NCI-H2196 treated with DMSO at 0.1 percent for 48 hours (cell line): ENCODE results near the gene SYTL1.

Experiments used
- DNase-seq: peaks from one replicate; lab custom pipeline; 2025; ENCODE audit not compliant: unreplicated experiment; lab: John Stamatoyannopoulos, UW

Gene SYTL1

GRCh38 chr1:27363766-27364695, 22.2 kb downstream of the SYTL1 start:
- DNase-seq = no peak

DNA sequence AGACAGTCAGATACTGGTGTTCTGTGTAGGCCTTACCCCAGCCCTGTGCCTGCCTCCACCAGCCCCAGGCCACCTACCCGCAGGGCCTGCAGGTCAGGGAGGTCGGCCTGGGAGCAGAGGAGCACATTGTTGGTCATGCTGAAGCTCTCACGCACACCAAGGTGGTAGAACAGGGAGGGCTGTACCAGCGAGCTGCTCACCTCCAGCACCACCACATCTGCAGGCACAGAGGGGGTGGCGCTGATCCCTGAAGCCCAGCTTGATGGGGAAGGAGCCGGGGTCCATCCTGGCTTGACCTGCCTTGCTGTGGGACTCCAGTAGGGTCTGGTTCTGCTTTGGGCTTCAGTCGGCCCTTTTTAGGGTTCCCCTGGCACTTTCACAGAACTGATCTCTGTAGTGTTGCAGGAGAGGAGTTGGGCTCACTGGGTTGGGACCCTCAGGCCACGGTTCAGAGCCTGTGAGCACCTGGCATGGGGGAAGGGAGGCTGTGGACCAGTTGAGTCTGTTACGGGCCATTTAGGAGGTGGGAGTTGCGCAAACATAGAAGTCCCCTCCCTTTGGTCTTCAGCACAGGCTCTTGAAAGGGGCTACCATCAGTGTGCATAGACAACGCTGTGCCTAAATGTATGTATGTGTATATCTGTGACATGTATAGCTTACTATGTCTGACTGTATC, 23.0 kb downstream of the SYTL1 start:
- DNase-seq = no peak

GRCh38 chr1:27365372-27366112, 23.7 kb downstream of the SYTL1 start:
- peak; percentile 84 for DNase-seq

DNA sequence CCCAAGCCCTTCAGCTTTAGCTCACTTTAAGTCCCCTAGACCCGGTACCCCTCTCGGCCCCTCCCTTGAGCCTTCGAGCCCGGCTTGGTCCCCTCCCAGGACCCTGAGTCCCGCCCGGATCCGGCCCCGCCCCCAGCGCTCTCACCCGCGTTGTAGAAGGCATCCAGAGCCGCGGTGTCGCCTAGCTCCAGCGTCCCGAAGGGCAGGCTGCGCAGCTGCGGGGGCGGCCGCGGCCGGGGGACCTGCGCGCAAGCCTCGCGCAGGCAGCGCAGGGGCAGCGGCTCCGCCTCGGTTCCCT, 24.2 kb downstream of the SYTL1 start:
- peak; percentile 71 for DNase-seq

- peak; percentile 75 for DNase-seq
These were observed 24.8 kb downstream of the SYTL1 start, which contains the start of gene MAP3K6 for GRCh38 chr1:27366411-27367159. TSS of gene MAP3K6 (minus strand) at chr1:27366961. CDS start at chr1:27366597, 364 bp downstream.

DNA sequence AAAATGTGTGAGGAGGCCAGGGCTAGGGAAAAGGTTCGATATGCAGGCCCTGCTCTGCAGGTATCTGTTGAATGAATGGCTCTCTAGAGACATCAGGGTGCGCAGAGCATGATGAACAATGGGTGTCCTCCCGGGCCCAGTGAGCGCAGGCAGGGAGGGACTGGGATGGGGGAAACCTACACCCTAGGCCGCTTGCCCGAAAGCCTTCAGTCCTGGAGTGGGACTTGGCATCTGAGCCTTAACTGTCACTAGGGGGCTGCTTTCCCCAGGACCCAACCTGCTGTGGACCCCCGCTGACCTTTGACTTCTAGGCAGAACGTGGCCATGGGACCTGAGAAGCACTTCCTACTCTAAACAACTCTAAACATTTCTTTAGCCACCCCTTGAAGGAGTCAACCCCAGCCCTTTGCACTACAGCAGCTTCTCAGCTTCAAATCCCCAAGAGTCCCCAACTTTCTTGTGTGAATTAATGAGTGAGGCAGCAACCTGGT, 25.4 kb downstream of the SYTL1 start:
- DNase-seq = no peak

GRCh38 chr1:27368869-27369582, 27.2 kb downstream of the SYTL1 start:
- no peak for DNase-seq

- DNase-seq = no peak
These were observed 30.4 kb downstream of the SYTL1 start for GRCh38 chr1:27372022-27372807.

- no peak for DNase-seq
These were observed 31.2 kb downstream of the SYTL1 start for GRCh38 chr1:27372808-27373690.

GRCh38 chr1:27374362-27375086, 32.7 kb downstream of the SYTL1 start, which contains the start of gene FCN3:
TSS of gene FCN3 (minus strand) at chr1:27374824. CDS start at chr1:27374818, 6 bp downstream.
- DNase-seq = no peak

DNA sequence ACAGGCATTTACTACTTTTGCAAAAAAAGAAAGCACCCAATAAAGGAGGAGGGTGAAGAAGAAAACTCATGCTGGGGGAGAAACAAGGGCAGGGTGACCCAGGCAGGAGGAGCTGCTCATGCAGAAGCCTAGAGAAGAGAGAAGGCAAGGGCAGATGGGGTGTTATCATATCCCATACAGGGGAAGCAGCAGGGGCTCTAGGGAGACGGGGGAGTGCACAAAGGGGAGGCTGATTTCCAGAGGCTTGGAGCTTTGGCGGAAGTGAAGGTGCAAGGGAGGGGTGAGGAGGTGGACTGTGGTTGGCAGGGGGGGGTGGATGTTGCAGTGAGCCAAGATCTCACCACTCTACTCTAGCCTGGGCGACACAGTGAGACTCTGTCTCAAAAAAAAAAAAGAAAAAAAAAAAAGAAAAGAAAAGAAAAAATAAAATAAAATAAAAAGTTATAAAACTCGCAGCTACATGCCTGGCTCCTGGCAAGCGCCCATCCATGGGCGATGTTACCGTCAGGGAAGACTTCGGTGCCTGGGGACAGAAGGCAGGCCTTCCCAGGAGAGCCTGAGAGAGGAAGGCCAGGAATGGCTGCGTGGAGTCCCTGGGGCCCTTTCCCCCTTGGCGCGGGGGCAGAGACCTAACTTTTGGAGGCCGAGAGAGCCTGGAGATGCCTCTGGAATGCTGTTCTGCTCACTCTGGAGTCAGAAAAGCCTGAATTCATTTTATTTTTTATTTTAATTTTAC, 36.1 kb downstream of the SYTL1 start:
- no peak for DNase-seq

DNA sequence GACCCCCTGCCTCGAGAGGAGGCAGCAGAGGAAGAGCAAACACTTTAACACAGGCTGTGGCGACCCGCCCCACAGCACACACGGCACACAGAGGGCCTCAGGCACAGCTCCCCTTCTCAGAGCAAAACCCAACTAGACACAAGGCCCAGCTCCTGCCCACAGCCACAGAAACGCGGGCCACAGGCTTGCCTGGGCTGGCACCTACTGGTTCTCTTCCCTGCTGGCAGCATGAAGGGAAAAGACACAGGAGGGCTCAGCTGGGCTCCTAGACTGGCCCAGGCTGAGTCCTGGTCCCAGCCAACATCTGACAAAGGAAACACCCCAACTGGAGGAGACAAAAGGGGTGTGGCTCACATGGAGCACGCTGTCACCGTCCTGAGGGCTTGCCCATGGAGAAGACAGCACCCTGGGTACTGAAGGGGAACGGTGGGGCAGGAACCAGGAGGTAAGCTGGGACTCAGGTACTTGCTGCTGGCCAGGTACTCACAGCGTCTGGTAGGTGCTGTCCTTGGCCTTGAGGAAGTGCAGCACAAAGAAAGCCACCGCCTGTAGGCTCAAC, 37.8 kb downstream of the SYTL1 start:
- no peak for DNase-seq

- no peak for DNase-seq
These were observed 38.4 kb downstream of the SYTL1 start for GRCh38 chr1:27380224-27380623.

DNA sequence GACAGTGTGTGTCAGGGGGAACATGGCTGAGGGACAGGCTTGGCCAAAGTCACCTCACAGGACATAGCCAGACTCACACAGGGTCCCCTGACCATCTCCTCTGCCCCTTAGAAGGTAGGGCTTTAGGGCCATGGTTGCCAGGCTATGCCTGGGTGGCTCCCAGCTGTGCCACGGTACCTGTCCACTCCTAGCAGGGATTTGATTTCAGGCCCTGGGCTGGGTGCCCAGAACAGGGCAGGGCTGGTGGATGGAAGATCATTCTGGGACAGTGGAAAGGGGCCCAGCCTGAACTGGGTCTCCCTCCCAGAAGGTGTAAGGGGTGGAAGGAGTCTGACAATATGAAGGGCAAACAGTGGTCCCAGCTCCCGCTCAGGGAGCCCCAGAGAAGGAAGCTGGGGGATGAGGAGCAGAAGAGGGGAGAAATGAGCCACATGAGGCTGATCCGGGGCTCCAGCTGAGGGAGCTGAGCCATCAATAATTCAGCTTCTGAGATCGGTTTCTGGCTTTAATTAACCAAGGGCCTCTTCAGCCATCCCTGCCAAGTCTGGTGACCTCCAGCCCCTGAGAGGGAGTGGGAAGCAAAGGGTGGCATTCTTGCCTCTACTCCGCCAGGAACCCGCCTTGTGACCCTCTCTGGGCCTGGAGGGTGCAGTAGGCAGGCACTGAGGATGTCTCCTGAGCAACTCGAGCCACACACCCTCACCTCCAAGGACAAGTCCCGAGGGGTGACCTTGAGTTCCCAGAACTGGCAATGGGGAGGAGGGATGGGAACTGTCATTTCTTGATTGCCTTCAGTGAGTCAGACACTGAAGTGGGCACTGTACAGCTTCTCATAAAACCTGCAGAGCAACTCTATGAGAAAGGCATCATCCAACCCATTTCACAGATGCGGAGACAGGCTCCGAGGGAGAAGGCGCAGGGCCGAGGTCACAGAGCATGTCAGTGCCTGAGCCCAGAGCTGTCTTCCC, 39.2 kb downstream of the SYTL1 start:
- DNase-seq = no peak

DNA sequence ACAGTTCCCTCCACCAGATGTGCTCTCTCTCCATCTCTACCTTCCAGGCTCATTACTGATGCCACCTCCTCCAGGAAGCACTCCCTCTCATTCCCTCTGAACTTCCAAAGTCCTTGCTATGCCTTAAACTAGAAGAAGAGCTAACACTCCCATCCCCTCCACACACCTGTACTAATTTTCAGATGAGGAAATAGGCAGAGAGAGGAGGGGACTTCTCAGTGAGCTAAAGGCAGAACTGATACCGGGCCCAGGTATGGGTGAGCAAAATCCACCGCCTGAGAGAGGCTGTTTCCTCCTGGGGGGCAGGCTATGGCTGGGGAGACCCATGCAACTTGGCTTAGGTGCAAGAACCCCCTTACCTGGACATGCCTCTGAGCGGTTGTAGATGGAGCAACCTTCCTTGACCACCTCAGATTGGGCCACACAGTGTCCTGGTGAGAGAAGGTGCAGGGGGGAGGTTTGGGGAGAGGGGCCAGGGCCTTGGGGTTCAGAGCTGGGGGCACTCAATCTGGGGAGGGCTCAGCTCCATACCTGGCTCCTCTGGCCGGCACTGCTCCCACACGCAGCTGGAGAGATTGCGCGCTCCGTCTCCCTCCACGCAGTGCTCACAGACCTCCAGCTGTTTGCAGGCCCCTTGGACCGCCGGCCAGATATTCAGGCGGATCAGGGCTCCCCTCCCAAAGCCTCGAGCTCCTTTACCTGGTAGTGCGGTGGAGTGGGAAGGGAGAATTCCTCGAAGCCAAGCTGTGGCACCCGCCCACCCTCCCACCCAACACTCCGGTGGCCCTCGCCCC, 40.3 kb downstream of the SYTL1 start:
- no peak for DNase-seq
